ENCODE measurements around the gene FGD4. TPM values are rescaled to one million over a fixed set of nuclear protein-coding genes. Genes with fewer than 3 reads are reported as not detected.

The FGD4 gene
- total and polyA plus RNA-seq, 2 of the 4 experiments (the other 2 are of a cell fraction): 2.1 to 8.8 TPM

DNA sequence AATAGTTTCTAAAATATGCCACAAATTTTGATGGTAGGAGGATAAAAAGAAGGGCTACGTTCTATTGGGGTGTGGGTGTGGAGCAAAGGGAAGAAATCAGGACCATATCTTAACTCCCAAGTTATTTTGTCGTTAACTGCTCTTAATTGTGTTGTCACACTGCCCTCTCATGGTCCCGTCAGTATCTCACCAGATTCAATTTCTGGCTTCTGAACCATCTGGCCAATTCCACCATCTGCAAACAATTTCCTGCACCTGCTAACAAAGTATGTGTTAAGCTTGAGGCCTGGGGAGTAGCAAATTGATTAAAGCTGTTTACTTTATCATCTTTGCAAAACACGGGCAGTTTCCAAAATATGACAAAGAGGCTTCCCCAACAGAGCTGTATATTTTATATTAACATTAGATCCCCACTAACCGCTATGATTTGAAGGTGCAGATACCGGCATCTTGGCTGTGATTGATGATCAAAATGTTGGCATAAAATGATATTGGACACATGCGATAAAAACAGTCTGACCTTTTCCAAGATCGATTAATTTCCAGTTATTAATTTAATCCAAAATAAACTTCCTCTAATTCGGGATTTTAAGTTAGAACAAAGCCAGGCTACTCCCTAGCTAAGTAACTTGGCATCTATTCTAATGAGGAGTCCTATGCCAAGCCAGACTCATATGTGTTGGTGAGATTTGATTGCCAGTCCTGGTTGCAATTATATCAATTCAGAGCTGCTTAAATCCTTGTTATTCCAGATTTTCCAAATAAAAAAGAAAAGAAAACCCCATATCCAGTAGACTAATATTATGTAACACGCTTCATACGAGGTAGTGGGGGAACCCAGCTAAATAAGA lies 272.8 kb downstream of the FGD4 start:
- ChIA-PET CTCF (interaction anchor here (0.7 to 1.9 kb wide), 5 partner anchors 9 to 307 kb away, joined by 3 to 14 read pairs (median 5); no protein-coding TSS in a partner anchor), POLR2A (ENCODE audit: unreplicated experiment) (no interaction called here)
- Histone ChIP-seq H2BK15ac (ENCODE audit: low read depth, low read length) (no peak overlapping the region), H3K36me3 (ENCODE audit: control insufficient read depth, insufficient read depth, low read length) (no peaks in the 10 kb centered on the region), H3K9ac (ENCODE audit: low read depth, low read length) (no peak overlapping the region), H4K5ac (ENCODE audit: low read depth, low read length) (no peak overlapping the region), H3K4me1 (ENCODE audit: control insufficient read depth, insufficient read depth, low read length) (no peaks in the 10 kb centered on the region), H3K18ac (ENCODE audit: low read depth, low read length) (no peak overlapping the region), H2BK120ac (ENCODE audit: low read depth, low read length) (no peak overlapping the region), H3K14ac (replicated peaks; ENCODE audit: low read depth, low read length) (no peak overlapping the region), H3K4me2 (ENCODE audit: low read depth, low read length) (no peak overlapping the region), H3K4me3 (ENCODE audit: insufficient read depth, low read depth, low read length) (no peak overlapping the region), H2AK5ac (ENCODE audit: low read depth, low read length) (no peak overlapping the region), H3K23ac (ENCODE audit: low read depth, low read length) (no peak overlapping the region), H3K27ac (ENCODE audit: insufficient read depth, low read length) (no peak overlapping the region), H3K9me1 (ENCODE audit: insufficient read depth, low read length) (no peaks in the 10 kb centered on the region), H2BK20ac (ENCODE audit: low read depth, low read length) (no peak overlapping the region), H4K8ac (ENCODE audit: low read depth in 2 of 2, low read length in 2 of 2) (no peak overlapping the region), H2BK5ac (ENCODE audit: low read depth, low read length, poor library complexity, severe bottlenecking) (no peak overlapping the region), H3K27me3 (ENCODE audit: control insufficient read depth, insufficient read depth, low read length) (no peaks in the 10 kb centered on the region), H4K91ac (ENCODE audit: insufficient read depth, low read depth, low read length) (no peak overlapping the region), H3K79me1 (ENCODE audit: low read depth in 1 of 2, low read length in 2 of 2) (no peaks in the 10 kb centered on the region), H3K9me3 (ENCODE audit: control insufficient read depth, insufficient read depth, low read length) (peaks cover 9% of the 10 kb centered on the region), H3K56ac (ENCODE audit: extremely low read depth, insufficient read depth, low read length) (no peak overlapping the region), H2AFZ (replicated peaks; ENCODE audit: low read length, poor library complexity) (no peak overlapping the region), H2AK9ac (replicated peaks; ENCODE audit: low read depth, low read length, poor library complexity) (no peak overlapping the region), H3K4ac (ENCODE audit: low read depth, low read length) (no peak overlapping the region), H4K20me1 (ENCODE audit: insufficient read depth, low read length) (no peaks in the 10 kb centered on the region)
- no TSS peak for BruUV-seq (replicated peaks)
- peak; percentile 83 for TF ChIP-seq RAD21 (IDR thresholded peaks at IDR 0.05; ENCODE audit: low read length)
- peak; percentile 75 for TF ChIP-seq SMC3 (IDR thresholded peaks at IDR 0.05; ENCODE audit: low read depth, low read length)
- TF ChIP-seq RCOR1 (IDR thresholded peaks at IDR 0.05; ENCODE audit: insufficient replicate concordance, low read length): no peak
- TF ChIP-seq, protein P1, sequence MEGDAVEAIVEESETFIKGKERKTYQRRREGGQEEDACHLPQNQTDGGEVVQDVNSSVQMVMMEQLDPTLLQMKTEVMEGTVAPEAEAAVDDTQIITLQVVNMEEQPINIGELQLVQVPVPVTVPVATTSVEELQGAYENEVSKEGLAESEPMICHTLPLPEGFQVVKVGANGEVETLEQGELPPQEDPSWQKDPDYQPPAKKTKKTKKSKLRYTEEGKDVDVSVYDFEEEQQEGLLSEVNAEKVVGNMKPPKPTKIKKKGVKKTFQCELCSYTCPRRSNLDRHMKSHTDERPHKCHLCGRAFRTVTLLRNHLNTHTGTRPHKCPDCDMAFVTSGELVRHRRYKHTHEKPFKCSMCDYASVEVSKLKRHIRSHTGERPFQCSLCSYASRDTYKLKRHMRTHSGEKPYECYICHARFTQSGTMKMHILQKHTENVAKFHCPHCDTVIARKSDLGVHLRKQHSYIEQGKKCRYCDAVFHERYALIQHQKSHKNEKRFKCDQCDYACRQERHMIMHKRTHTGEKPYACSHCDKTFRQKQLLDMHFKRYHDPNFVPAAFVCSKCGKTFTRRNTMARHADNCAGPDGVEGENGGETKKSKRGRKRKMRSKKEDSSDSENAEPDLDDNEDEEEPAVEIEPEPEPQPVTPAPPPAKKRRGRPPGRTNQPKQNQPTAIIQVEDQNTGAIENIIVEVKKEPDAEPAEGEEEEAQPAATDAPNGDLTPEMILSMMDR (conservative IDR thresholded peaks at IDR 0.05; ENCODE audit: low read depth, low read length): peak; percentile 77
- no peak for TF ChIP-seq FOS (IDR thresholded peaks at IDR 0.05; ENCODE audit: low read depth, low read length)
- TF ChIP-seq, protein P2, sequence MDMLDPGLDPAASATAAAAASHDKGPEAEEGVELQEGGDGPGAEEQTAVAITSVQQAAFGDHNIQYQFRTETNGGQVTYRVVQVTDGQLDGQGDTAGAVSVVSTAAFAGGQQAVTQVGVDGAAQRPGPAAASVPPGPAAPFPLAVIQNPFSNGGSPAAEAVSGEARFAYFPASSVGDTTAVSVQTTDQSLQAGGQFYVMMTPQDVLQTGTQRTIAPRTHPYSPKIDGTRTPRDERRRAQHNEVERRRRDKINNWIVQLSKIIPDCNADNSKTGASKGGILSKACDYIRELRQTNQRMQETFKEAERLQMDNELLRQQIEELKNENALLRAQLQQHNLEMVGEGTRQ (IDR thresholded peaks at IDR 0.05; ENCODE audit: low read depth, low read length): no peak
- WGBS, 2 experiments (ENCODE audit: extremely low coverage in 2 of 2, insufficient read length in 1 of 2): no CpG with 5 or more reads among the region's 11 CpGs
- peak; percentile 92 for ATAC-seq (ENCODE audit: low read depth)
- in situ Hi-C loops (cut with MboI; ENCODE audit: low sequenced_read_pairs) (loop anchor here (5.0 kb wide), 1 partner anchor 300 kb away; no protein-coding TSS in a partner anchor), intact Hi-C loops (cut with micrococcal nuclease) (loop anchor here (1.0 to 5.0 kb wide), 4 partner anchors 217 to 1015 kb away; partner anchors contain the start of gene ETFBKMT), dilution Hi-C loops (cut with HindIII; ENCODE audit: low sequenced_read_pairs, unreplicated experiment) (no loop called here)
- peak; percentile 83 for DNase-seq

All from IMR-90 (cell line).